Measurements from ENCODE around the gene RCOR2.

RCOR2 gene

GRCh38 chr11:63909591-63910506, 7.1 kb downstream of the RCOR2 start:
- no peaks in the 10 kb centered on the region for H3K27me3 Mint-ChIP-seq
- no peak overlapping the region for H3K4me3 Mint-ChIP-seq
- H3K9me3 Mint-ChIP-seq = no peaks in the 10 kb centered on the region
- H3K4me1 Mint-ChIP-seq = peaks cover 14% of the 10 kb centered on the region
- no peak for DNase-seq (ENCODE audit: low spot score in 2 of 2)
- ATAC-seq (replicated peaks; ENCODE audit: extremely low read depth, poor library complexity, severe bottlenecking) = no peak
- H3K27ac Mint-ChIP-seq (ENCODE audit: low read depth) = no peak overlapping the region
- H3K36me3 Mint-ChIP-seq (ENCODE audit: insufficient read depth) = peaks cover 18% of the 10 kb centered on the region

GRCh38 chr11:63908631-63909401, 8.1 kb downstream of the RCOR2 start:
- no peak for DNase-seq (ENCODE audit: low spot score in 2 of 2)
- Mint-ChIP-seq H3K4me1 (peaks cover 14% of the 10 kb centered on the region), H3K4me3 (no peak overlapping the region), H3K9me3 (no peaks in the 10 kb centered on the region), H3K27me3 (no peaks in the 10 kb centered on the region), H3K36me3 (ENCODE audit: insufficient read depth) (peaks cover 26% of the 10 kb centered on the region), H3K27ac (ENCODE audit: low read depth) (no peak overlapping the region)
- no peak for ATAC-seq (replicated peaks; ENCODE audit: extremely low read depth, poor library complexity, severe bottlenecking)

DNA sequence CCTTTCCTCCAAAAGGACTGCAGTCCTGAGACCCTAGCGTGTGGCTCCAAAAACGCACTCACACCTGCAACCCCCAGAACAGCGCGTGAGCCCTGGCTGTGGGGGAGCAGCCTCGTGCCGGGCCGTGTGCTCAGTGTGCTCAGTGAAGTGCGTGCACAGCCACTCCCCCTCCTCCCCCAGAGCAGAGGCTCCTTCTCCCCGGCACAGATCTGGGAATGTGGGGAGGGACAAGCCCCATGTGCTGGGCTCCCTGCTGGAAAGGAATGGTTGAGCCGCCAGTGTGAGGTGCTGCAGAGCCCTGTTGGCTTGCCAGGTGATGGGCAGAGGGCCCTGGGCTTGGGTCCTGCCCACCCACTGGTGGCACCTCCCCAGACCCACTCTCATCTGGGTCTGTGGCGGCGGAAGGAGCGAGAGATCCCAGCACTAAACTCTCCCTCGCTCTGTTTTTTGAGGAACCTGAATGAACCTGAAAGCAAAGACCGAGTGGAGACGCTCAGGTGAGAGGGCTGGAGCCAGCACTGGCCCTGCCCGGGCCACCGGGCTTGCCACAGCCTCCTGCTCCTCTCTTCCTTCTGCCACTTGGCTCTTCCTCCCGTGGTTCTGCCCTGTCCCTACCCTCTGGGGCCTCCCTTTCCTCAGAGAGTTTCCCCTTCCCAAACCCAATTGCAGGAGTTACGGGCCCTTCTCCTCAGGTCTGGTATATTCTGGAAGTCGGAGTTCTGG, 9.0 kb downstream of the RCOR2 start:
- DNase-seq (ENCODE audit: low spot score in 2 of 2) (no peak), ATAC-seq (replicated peaks; ENCODE audit: extremely low read depth, poor library complexity, severe bottlenecking) (no peak)
- Mint-ChIP-seq H3K4me1 (peaks cover 14% of the 10 kb centered on the region), H3K27ac (ENCODE audit: low read depth) (no peak overlapping the region), H3K27me3 (no peaks in the 10 kb centered on the region), H3K4me3 (no peak overlapping the region), H3K36me3 (ENCODE audit: insufficient read depth) (peaks cover 34% of the 10 kb centered on the region), H3K9me3 (no peaks in the 10 kb centered on the region)

DNA sequence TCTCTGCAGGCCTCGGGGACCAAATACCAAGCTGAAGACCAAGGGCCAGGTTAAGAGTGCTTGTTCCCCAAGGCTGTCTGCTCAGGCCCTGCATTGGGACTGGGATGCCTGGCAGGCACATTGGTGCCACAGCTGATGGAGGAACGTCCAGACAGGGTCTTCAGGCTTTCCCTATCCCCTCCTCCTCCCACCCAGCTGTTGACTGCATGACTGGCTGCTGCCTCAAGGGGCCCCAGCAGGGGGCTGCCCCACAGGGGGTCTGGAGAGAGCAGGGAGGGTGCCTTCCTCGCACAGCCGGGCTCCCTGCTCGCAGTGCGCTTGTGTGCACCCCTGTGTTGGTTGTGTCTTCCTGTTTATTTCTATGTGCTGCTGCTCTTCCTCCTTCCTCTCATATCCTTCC, 9.9 kb downstream of the RCOR2 start:
- H3K36me3 Mint-ChIP-seq (ENCODE audit: insufficient read depth) = peaks cover 40% of the 10 kb centered on the region
- DNase-seq (ENCODE audit: low spot score in 2 of 2) = no peak
- no peak overlapping the region for H3K27ac Mint-ChIP-seq (ENCODE audit: low read depth)
- no peaks in the 10 kb centered on the region for H3K27me3 Mint-ChIP-seq
- no peak overlapping the region for H3K4me3 Mint-ChIP-seq
- no peaks in the 10 kb centered on the region for H3K9me3 Mint-ChIP-seq
- H3K4me1 Mint-ChIP-seq = peaks cover 10% of the 10 kb centered on the region
- ATAC-seq (replicated peaks; ENCODE audit: extremely low read depth, poor library complexity, severe bottlenecking) = no peak

- no peaks in the 10 kb centered on the region for H3K27me3 Mint-ChIP-seq
- peaks cover 45% of the 10 kb centered on the region for H3K36me3 Mint-ChIP-seq (ENCODE audit: insufficient read depth)
- DNase-seq (ENCODE audit: low spot score in 2 of 2) = peak in 1 of 2 donors; percentile 32
- no peak overlapping the region for H3K4me3 Mint-ChIP-seq
- H3K9me3 Mint-ChIP-seq = no peaks in the 10 kb centered on the region
- ATAC-seq (replicated peaks; ENCODE audit: extremely low read depth, poor library complexity, severe bottlenecking) = no peak
- H3K27ac Mint-ChIP-seq (ENCODE audit: low read depth) = no peak overlapping the region
- H3K4me1 Mint-ChIP-seq = peaks cover 12% of the 10 kb centered on the region
These were observed 10.4 kb downstream of the RCOR2 start for GRCh38 chr11:63906585-63906984.

- peaks cover 17% of the 10 kb centered on the region for H3K4me1 Mint-ChIP-seq
- DNase-seq (ENCODE audit: low spot score in 2 of 2) = no peak
- no peaks in the 10 kb centered on the region for H3K9me3 Mint-ChIP-seq
- H3K27me3 Mint-ChIP-seq = no peaks in the 10 kb centered on the region
- H3K27ac Mint-ChIP-seq (ENCODE audit: low read depth) = peak overlapping the region; percentile 69
- ATAC-seq (replicated peaks; ENCODE audit: extremely low read depth, poor library complexity, severe bottlenecking) = no peak
- peaks cover 48% of the 10 kb centered on the region for H3K36me3 Mint-ChIP-seq (ENCODE audit: insufficient read depth)
- H3K4me3 Mint-ChIP-seq = no peak overlapping the region
These were observed 10.9 kb downstream of the RCOR2 start for GRCh38 chr11:63906087-63906486.

DNA sequence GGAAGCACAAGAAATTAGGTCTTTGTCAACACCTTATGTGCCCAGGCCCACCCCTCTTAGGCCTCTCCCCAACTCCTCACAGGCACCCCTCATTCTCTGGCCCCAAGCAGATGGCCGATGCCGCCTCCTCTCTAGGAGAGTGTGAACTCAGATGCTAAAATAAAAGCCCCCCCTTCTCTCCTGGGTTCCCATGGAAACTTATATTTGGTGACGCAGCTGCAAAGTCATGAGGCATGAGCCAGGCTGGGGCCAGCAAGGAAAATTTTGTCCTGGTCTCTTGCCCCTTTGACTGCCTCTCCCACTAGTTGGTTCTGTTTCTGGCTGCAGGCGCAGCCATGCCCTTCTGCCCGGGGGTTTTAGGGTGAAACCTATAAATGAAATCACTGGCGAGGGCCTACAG, 11.8 kb downstream of the RCOR2 start:
- Mint-ChIP-seq H3K27me3 (no peaks in the 10 kb centered on the region), H3K4me1 (peaks cover 19% of the 10 kb centered on the region), H3K27ac (ENCODE audit: low read depth) (peak overlapping the region; percentile 69), H3K4me3 (no peak overlapping the region), H3K9me3 (no peaks in the 10 kb centered on the region), H3K36me3 (ENCODE audit: insufficient read depth) (peaks cover 55% of the 10 kb centered on the region)
- ATAC-seq (replicated peaks; ENCODE audit: extremely low read depth, poor library complexity, severe bottlenecking) (no peak), DNase-seq (ENCODE audit: low spot score in 2 of 2) (no peak)

- peaks cover 55% of the 10 kb centered on the region for H3K36me3 Mint-ChIP-seq (ENCODE audit: insufficient read depth)
- no peaks in the 10 kb centered on the region for H3K9me3 Mint-ChIP-seq
- ATAC-seq (replicated peaks; ENCODE audit: extremely low read depth, poor library complexity, severe bottlenecking) = no peak
- no peak for DNase-seq (ENCODE audit: low spot score in 2 of 2)
- H3K4me1 Mint-ChIP-seq = peaks cover 19% of the 10 kb centered on the region
- no peak overlapping the region for H3K4me3 Mint-ChIP-seq
- peak overlapping the region; percentile 69 for H3K27ac Mint-ChIP-seq (ENCODE audit: low read depth)
- H3K27me3 Mint-ChIP-seq = no peaks in the 10 kb centered on the region
These were observed 12.2 kb downstream of the RCOR2 start for GRCh38 chr11:63904743-63905142.

DNA sequence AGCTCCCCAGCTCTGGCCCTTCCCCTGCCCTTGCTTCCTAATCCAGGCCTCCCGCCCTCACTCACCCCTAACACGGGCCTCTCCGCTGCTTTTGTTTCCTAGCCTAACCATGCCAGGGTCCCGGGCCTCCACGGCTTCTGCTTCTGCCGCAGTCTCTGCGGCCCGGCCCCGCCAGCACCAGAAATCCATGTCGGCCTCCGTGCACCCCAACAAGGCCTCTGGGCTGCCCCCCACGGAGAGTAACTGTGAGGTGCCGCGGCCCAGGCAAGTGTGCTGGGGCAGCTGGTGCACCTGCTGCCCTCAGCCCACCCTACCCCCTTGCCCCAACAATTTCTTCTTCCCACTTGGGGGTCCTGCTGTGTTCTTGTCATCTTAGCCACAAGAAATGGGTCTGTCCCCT, 13.1 kb downstream of the RCOR2 start:
- Mint-ChIP-seq H3K27me3 (no peaks in the 10 kb centered on the region), H3K27ac (ENCODE audit: low read depth) (peak overlapping the region; percentile 71), H3K9me3 (no peaks in the 10 kb centered on the region), H3K4me3 (no peak overlapping the region), H3K36me3 (ENCODE audit: insufficient read depth) (peaks cover 61% of the 10 kb centered on the region), H3K4me1 (peaks cover 19% of the 10 kb centered on the region)
- no peak for ATAC-seq (replicated peaks; ENCODE audit: extremely low read depth, poor library complexity, severe bottlenecking)
- DNase-seq (ENCODE audit: low spot score in 2 of 2) = no peak

GRCh38 chr11:63901660-63902059, 15.3 kb downstream of the RCOR2 start:
- Mint-ChIP-seq H3K36me3 (ENCODE audit: insufficient read depth) (peaks cover 76% of the 10 kb centered on the region), H3K4me3 (no peak overlapping the region), H3K9me3 (no peaks in the 10 kb centered on the region), H3K27ac (ENCODE audit: low read depth) (peak overlapping the region; percentile 56), H3K4me1 (peaks cover 20% of the 10 kb centered on the region), H3K27me3 (no peaks in the 10 kb centered on the region)
- ATAC-seq (replicated peaks; ENCODE audit: extremely low read depth, poor library complexity, severe bottlenecking) (no peak), DNase-seq (ENCODE audit: low spot score in 2 of 2) (no peak)

DNA sequence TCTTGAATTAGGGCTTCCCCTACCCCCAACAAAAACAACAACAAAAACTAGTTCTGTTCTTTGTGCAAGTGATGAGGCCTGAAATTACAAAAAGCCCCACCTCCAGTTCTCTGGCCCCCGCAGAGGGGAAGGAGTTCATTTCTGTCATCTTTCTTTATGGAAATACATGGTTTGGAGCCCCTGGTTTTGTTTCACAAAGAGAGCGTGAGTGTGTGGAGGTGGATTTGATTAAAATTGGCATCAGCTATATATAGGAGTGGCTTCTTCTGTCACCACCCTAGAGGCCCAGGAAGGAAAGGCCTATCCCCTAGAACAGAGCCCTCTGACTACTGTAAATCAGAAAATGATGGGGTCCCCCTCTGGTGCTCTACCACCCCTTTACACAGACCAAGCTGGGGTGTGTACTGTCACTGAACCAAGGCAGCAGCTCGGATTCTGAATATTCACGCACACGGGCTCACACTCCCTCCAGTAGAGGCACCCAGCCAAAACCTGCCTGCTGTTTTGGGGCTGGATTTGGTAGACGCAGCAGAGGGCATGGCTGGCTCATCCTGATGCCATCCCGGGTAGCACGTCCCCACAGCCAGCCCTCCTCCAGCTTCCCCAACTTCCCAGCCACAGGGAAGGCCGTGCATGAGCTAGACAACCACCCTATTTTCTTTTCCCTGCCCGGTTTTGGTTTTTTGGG, 19.4 kb downstream of the RCOR2 start:
- H3K27me3 Mint-ChIP-seq = no peaks in the 10 kb centered on the region
- H3K4me3 Mint-ChIP-seq = no peak overlapping the region
- no peak for ATAC-seq (replicated peaks; ENCODE audit: extremely low read depth, poor library complexity, severe bottlenecking)
- H3K27ac Mint-ChIP-seq (ENCODE audit: low read depth) = no peak overlapping the region
- DNase-seq (ENCODE audit: low spot score in 2 of 2) = no peak
- H3K36me3 Mint-ChIP-seq (ENCODE audit: insufficient read depth) = peaks cover 72% of the 10 kb centered on the region
- H3K9me3 Mint-ChIP-seq = no peaks in the 10 kb centered on the region
- H3K4me1 Mint-ChIP-seq = peaks cover 38% of the 10 kb centered on the region

DNA sequence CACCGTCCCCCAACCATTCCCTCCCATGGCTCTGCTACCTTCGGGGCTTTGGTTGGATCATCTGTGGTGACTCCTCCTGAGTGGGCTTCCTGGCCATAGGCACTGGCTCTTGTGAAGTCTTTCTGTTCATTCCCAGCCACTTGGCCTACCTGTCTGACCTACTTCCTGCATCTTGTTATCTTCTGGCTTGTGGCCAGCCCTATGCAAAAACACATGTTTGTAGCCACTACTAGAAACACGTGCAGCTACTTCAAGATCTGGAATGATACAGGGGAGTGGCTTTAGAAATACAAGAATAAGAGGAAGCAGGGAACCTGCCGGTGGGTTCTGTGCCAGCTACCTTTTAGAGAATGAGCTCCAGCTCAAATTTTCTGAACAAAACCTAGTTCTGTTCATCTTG, 20.9 kb downstream of the RCOR2 start:
- Mint-ChIP-seq H3K9me3 (no peaks in the 10 kb centered on the region), H3K27ac (ENCODE audit: low read depth) (peak overlapping the region; percentile 46), H3K27me3 (no peaks in the 10 kb centered on the region), H3K4me3 (no peak overlapping the region), H3K4me1 (peaks cover 46% of the 10 kb centered on the region), H3K36me3 (ENCODE audit: insufficient read depth) (peaks cover 61% of the 10 kb centered on the region)
- DNase-seq (ENCODE audit: low spot score in 2 of 2) (no peak), ATAC-seq (replicated peaks; ENCODE audit: extremely low read depth, poor library complexity, severe bottlenecking) (no peak)

All from central memory CD8-positive, alpha-beta T cell (primary cell).